ENCODE measurements around the gene CAPZB.

Gene CAPZB

GRCh38 chr1:19409477-19410341 lies 75.6 kb downstream of the CAPZB start:
- DNase-seq (ENCODE audit: low read depth in 2 of 3, low spot score in 1 of 3) = no peak

GRCh38 chr1:19407494-19408096 lies 77.7 kb downstream of the CAPZB start:
- no peak for DNase-seq (ENCODE audit: low read depth in 2 of 3, low spot score in 1 of 3)

GRCh38 chr1:19406680-19407079 lies 78.7 kb downstream of the CAPZB start:
- no peak for DNase-seq (ENCODE audit: low read depth in 2 of 3, low spot score in 1 of 3)

GRCh38 chr1:19405761-19406487 lies 79.4 kb downstream of the CAPZB start:
- no peak for DNase-seq (ENCODE audit: low read depth in 2 of 3, low spot score in 1 of 3)

GRCh38 chr1:19405195-19405760 lies 80.1 kb downstream of the CAPZB start:
- no peak for DNase-seq (ENCODE audit: low read depth in 2 of 3, low spot score in 1 of 3)

GRCh38 chr1:19404748-19405147 lies 80.6 kb downstream of the CAPZB start:
- DNase-seq (ENCODE audit: low read depth in 2 of 3, low spot score in 1 of 3) = no peak

- no peak for DNase-seq (ENCODE audit: low read depth in 2 of 3, low spot score in 1 of 3)
Measured at GRCh38 chr1:19403256-19403655, 82.1 kb downstream of the CAPZB start.

GRCh38 chr1:19402031-19402813 lies 83.1 kb downstream of the CAPZB start:
- no peak for DNase-seq (ENCODE audit: low read depth in 2 of 3, low spot score in 1 of 3)

- DNase-seq (ENCODE audit: low read depth in 2 of 3, low spot score in 1 of 3) = no peak
Measured at GRCh38 chr1:19401535-19401889, 83.8 kb downstream of the CAPZB start.

GRCh38 chr1:19400875-19401534 lies 84.3 kb downstream of the CAPZB start:
- no peak for DNase-seq (ENCODE audit: low read depth in 2 of 3, low spot score in 1 of 3)

GRCh38 chr1:19400192-19400611 lies 85.1 kb downstream of the CAPZB start:
- DNase-seq (ENCODE audit: low read depth in 2 of 3, low spot score in 1 of 3) = no peak

- peak in 1 of 3 donors; percentile 25 for DNase-seq (ENCODE audit: low read depth in 2 of 3, low spot score in 1 of 3)
Measured at GRCh38 chr1:19398309-19398760, 87.0 kb downstream of the CAPZB start.

- DNase-seq (ENCODE audit: low read depth in 2 of 3, low spot score in 1 of 3) = no peak
Measured at GRCh38 chr1:19397217-19397945, 88.0 kb downstream of the CAPZB start.

- DNase-seq (ENCODE audit: low read depth in 2 of 3, low spot score in 1 of 3) = no peak
Measured at GRCh38 chr1:19396280-19396679, 89.1 kb downstream of the CAPZB start.

- DNase-seq (ENCODE audit: low read depth in 2 of 3, low spot score in 1 of 3) = no peak
Measured at GRCh38 chr1:19395678-19396192, 89.6 kb downstream of the CAPZB start.

- no peak for DNase-seq (ENCODE audit: low read depth in 2 of 3, low spot score in 1 of 3)
Measured at GRCh38 chr1:19393046-19393445, 92.3 kb downstream of the CAPZB start.

- no peak for DNase-seq (ENCODE audit: low read depth in 2 of 3, low spot score in 1 of 3)
Measured at GRCh38 chr1:19392221-19392620, 93.1 kb downstream of the CAPZB start.

- no peak for DNase-seq (ENCODE audit: low read depth in 2 of 3, low spot score in 1 of 3)
Measured at GRCh38 chr1:19391596-19391981, 93.8 kb downstream of the CAPZB start.

- peak in 2 of 3 donors; percentile 45 to 46 for DNase-seq (ENCODE audit: low read depth in 2 of 3, low spot score in 1 of 3)
Measured at GRCh38 chr1:19390901-19391595, 94.3 kb downstream of the CAPZB start.

Data from stimulated activated CD4-positive, alpha-beta T cell treated with anti-CD3 and anti-CD28 coated beads, Interleukin-12 subunit alpha, Interleukin-12 subunit beta, amount 100 ng/mL, for 48 hours (primary cell).